IMR-90 (cell line): ENCODE results near the gene NACC2. TPM values are rescaled to one million over a fixed set of nuclear protein-coding genes. Genes with fewer than 3 reads are reported as not detected.

Source experiments
- ATAC-seq: fragments of 200-7000 bp; cut with Tn5 transposase; 2 replicates; pipeline ENCODE4 v1.9.1; 2020; ENCODE audit warnings: low read depth, mild to moderate bottlenecking, moderate library complexity
- BruUV-seq: library from RNA; stranded (reverse); fragments of 400-500 nt; replicated peaks from 2 replicates; lab custom pipeline; 2021; lab: Mats Ljungman, UMichigan
- CTCF ChIA-PET: fragments of 300-600 bp; formaldehyde crosslinking; extraction: SDS; loops from one replicate; lab custom pipeline; 2021; ENCODE audit warnings: antibody characterized with exemption; lab: Yijun Ruan, JAX
- POLR2A ChIA-PET: fragments of 300-600 bp; sonication (Branson Sonifier 250); formaldehyde crosslinking; loops from one replicate; lab custom pipeline; 2022; ENCODE audit warnings: antibody characterized with exemption; ENCODE audit not compliant: unreplicated experiment; lab: Charles Lee
- DNase-seq: peaks from one replicate; pipeline ENCODE4 v3.0.0; 2013
- H2AFZ ChIP-seq: replicated peaks from 2 replicates; pipeline ENCODE3; 2013; ENCODE audit warnings: low read length, mild to moderate bottlenecking; ENCODE audit not compliant: poor library complexity
- H2AK5ac ChIP-seq: 2 replicates; pipeline ENCODE4 v1.6.1; 2013; ENCODE audit warnings: low read depth, low read length, inconsistent platforms
- H2AK9ac ChIP-seq: replicated peaks from 2 replicates; pipeline ENCODE3; 2013; ENCODE audit warnings: mild to moderate bottlenecking, low read depth, low read length, moderate library complexity; ENCODE audit not compliant: poor library complexity
- H2BK120ac ChIP-seq: 2 replicates; pipeline ENCODE4 v1.6.1; 2013; ENCODE audit warnings: low read depth, low read length, inconsistent platforms
- H2BK15ac ChIP-seq: 3 replicates; pipeline ENCODE4 v1.6.1; 2013; ENCODE audit warnings: low read depth, low read length, inconsistent platforms
- H2BK20ac ChIP-seq: 2 replicates; pipeline ENCODE4 v1.6.1; 2013; ENCODE audit warnings: low read depth, mild to moderate bottlenecking, inconsistent platforms, low read length, moderate library complexity
- H2BK5ac ChIP-seq: 2 replicates; pipeline ENCODE4 v1.6.1; 2013; ENCODE audit warnings: mild to moderate bottlenecking, low read depth, low read length, inconsistent platforms; ENCODE audit not compliant: poor library complexity, severe bottlenecking
- H3K14ac ChIP-seq: replicated peaks from 2 replicates; pipeline ENCODE4 v1.6.1; 2013; ENCODE audit warnings: low read depth, low read length, inconsistent platforms
- H3K18ac ChIP-seq: 2 replicates; pipeline ENCODE4 v1.6.1; 2013; ENCODE audit warnings: low read depth, low read length, control low read depth
- H3K23ac ChIP-seq: 2 replicates; pipeline ENCODE4 v1.6.1; 2013; ENCODE audit warnings: low read depth, low read length, inconsistent platforms
- H3K27ac ChIP-seq: 2 replicates; pipeline ENCODE4 v1.5.1; 2013; ENCODE audit warnings: mild to moderate bottlenecking, control low read depth, low read length; ENCODE audit not compliant: insufficient read depth
- H3K27me3 ChIP-seq: 2 replicates; pipeline ENCODE4 v1.6.1; 2013; ENCODE audit warnings: low read length; ENCODE audit not compliant: control insufficient read depth, insufficient read depth
- H3K36me3 ChIP-seq: 2 replicates; pipeline ENCODE4 v1.6.1; 2013; ENCODE audit warnings: low read length, mixed read lengths; ENCODE audit not compliant: control insufficient read depth, insufficient read depth
- H3K4ac ChIP-seq: 2 replicates; pipeline ENCODE4 v1.6.1; 2013; ENCODE audit warnings: low read depth, low read length, inconsistent platforms
- H3K4me1 ChIP-seq: 2 replicates; pipeline ENCODE4 v1.6.1; 2013; ENCODE audit warnings: low read length, mixed read lengths; ENCODE audit not compliant: control insufficient read depth, insufficient read depth
- H3K4me2 ChIP-seq: 2 replicates; pipeline ENCODE4 v1.6.1; 2013; ENCODE audit warnings: low read depth, mild to moderate bottlenecking, control low read depth, low read length, moderate library complexity
- H3K4me3 ChIP-seq: 2 replicates; pipeline ENCODE4 v1.5.1; 2013; ENCODE audit warnings: low read depth, mild to moderate bottlenecking, control low read depth, low read length, moderate library complexity; ENCODE audit not compliant: insufficient read depth
- H3K56ac ChIP-seq: 2 replicates; pipeline ENCODE4 v1.6.1; 2013; ENCODE audit warnings: low read length, inconsistent platforms; ENCODE audit not compliant: insufficient read depth; ENCODE audit errors: extremely low read depth
- H3K79me1 ChIP-seq, 2 experiments: 2 replicates each; pipeline ENCODE4 v1.6.1; 2013; ENCODE audit warnings: low read length in 2 of 2, inconsistent platforms in 1 of 2, low read depth in 1 of 2
- H3K9ac ChIP-seq: 2 replicates; pipeline ENCODE4 v1.6.1; 2013; ENCODE audit warnings: low read depth, low read length, control low read depth
- H3K9me1 ChIP-seq: 2 replicates; pipeline ENCODE4 v1.6.1; 2013; ENCODE audit warnings: low read length, inconsistent platforms; ENCODE audit not compliant: insufficient read depth
- H3K9me3 ChIP-seq: 2 replicates; pipeline ENCODE4 v1.6.1; 2013; ENCODE audit warnings: low read length; ENCODE audit not compliant: control insufficient read depth, insufficient read depth
- H4K20me1 ChIP-seq: 2 replicates; pipeline ENCODE4 v1.6.1; 2013; ENCODE audit warnings: low read length, inconsistent platforms; ENCODE audit not compliant: insufficient read depth
- H4K5ac ChIP-seq: 2 replicates; pipeline ENCODE4 v1.6.1; 2013; ENCODE audit warnings: mild to moderate bottlenecking, low read depth, low read length, control low read depth
- H4K8ac ChIP-seq, 2 experiments: 2 replicates each; pipeline ENCODE4 v1.6.1; 2013; ENCODE audit warnings: low read depth in 2 of 2, low read length in 2 of 2, control low read depth in 1 of 2, inconsistent platforms in 1 of 2
- H4K91ac ChIP-seq: 2 replicates; pipeline ENCODE4 v1.6.1; 2013; ENCODE audit warnings: low read depth, low read length, inconsistent platforms; ENCODE audit not compliant: insufficient read depth
- CHD1 ChIP-seq: IDR thresholded peaks from 2 replicates; pipeline ENCODE4 v1.6.1; 2012; ENCODE audit warnings: low read depth, low read length, improper control_type of control experiment
- CTCF ChIP-seq: conservative IDR thresholded peaks from 2 replicates; pipeline ENCODE4 v1.5.1; 2012; ENCODE audit warnings: mild to moderate bottlenecking, low read depth, low read length, improper control_type of control experiment
- ELK1 ChIP-seq: fragments of 150-350 bp; IDR thresholded peaks from 2 replicates; pipeline ENCODE4 v1.6.1; 2016; ENCODE audit warnings: low read depth, mild to moderate bottlenecking, low read length, moderate library complexity, borderline replicate concordance
- MAFK ChIP-seq: IDR thresholded peaks from 2 replicates; pipeline ENCODE4 v1.6.1; 2012; ENCODE audit warnings: low read depth, low read length, improper control_type of control experiment
- MXI1 ChIP-seq: IDR thresholded peaks from 2 replicates; pipeline ENCODE4 v1.6.1; 2012; ENCODE audit warnings: low read depth, mild to moderate bottlenecking, low read length, moderate library complexity, borderline replicate concordance
- POLR2A ChIP-seq: IDR thresholded peaks from 2 replicates; pipeline ENCODE4 v1.6.1; 2012; ENCODE audit warnings: mild to moderate bottlenecking, low read depth, low read length
- RCOR1 ChIP-seq: IDR thresholded peaks from 2 replicates; pipeline ENCODE4 v1.6.1; 2012; ENCODE audit warnings: mild to moderate bottlenecking, low read length, improper control_type of control experiment; ENCODE audit not compliant: insufficient replicate concordance
- RFX5 ChIP-seq: IDR thresholded peaks from 2 replicates; pipeline ENCODE4 v1.8.0; 2012; ENCODE audit warnings: low read depth, mild to moderate bottlenecking, low read length, moderate library complexity
- WGBS, 2 experiments: methylation state at CpG; one replicate each; pipeline versions ENCODE4 v1.1.5 to v1.1.7; 2013; ENCODE audit warnings: missing lambda C conversion rate in 2 of 2; ENCODE audit not compliant: insufficient read length in 1 of 2; ENCODE audit errors: extremely low coverage in 2 of 2; 5-methylcytosine and 5-hydroxymethylcytosine counted together
- dilution Hi-C: fragments of 300-500 bp; cut with HindIII; formaldehyde crosslinking; loops from one replicate; pipeline ENCODE4 v1.14.3; 2018; ENCODE audit warnings: low sequenced_read_pairs; ENCODE audit not compliant: unreplicated experiment
- in situ Hi-C: fragments of 300-500 bp; cut with MboI; formaldehyde crosslinking; loops from 3 replicates; pipeline ENCODE4 v1.14.3; 2019; ENCODE audit warnings: low sequenced_read_pairs, inconsistent platforms, mixed read lengths
- intact Hi-C: fragments of 100-400 bp; cut with micrococcal nuclease; formaldehyde crosslinking; loops from 2 replicates; pipeline ENCODE4 v1.10.0; 2022
- polyA plus RNA-seq, 3 experiments: library from polyadenylated mRNA; depleted of rRNA; stranded (reverse); fragments of >200 nt; gene quantifications; 2 replicates each; pipeline ENCODE4 v1.2.3, GENCODE V29; 2012; ENCODE audit warnings: low replicate concordance in 1 of 3
- total RNA-seq: library from RNA; depleted of rRNA; stranded (reverse); fragments of >200 nt; gene quantifications from 2 replicates; pipeline ENCODE4 v1.2.3, GENCODE V29; 2012
- TF ChIP-seq, protein P1 (sequence below): fragments of 150-350 bp; IDR thresholded peaks from 2 replicates; pipeline ENCODE4 v1.6.1; 2017; ENCODE audit warnings: mild to moderate bottlenecking, antibody characterized with exemption, low read length, low read depth

Gene NACC2
- total and polyA plus RNA-seq, 2 of the 4 experiments (the other 2 are of a cell fraction) = 7.9 to 19.0 TPM

GRCh38 chr9:136114610-136115009 lies 19.5 kb upstream of the NACC2 start:
- H3K18ac ChIP-seq = no peak overlapping the region
- no peak for TF ChIP-seq CTCF
- TF ChIP-seq MXI1 = no peak
- TF ChIP-seq CHD1 = no peak
- TF ChIP-seq RFX5 = no peak
- TF ChIP-seq, protein P1, sequence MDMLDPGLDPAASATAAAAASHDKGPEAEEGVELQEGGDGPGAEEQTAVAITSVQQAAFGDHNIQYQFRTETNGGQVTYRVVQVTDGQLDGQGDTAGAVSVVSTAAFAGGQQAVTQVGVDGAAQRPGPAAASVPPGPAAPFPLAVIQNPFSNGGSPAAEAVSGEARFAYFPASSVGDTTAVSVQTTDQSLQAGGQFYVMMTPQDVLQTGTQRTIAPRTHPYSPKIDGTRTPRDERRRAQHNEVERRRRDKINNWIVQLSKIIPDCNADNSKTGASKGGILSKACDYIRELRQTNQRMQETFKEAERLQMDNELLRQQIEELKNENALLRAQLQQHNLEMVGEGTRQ = no peak
- TF ChIP-seq POLR2A = no peak
- no peak for TF ChIP-seq ELK1
- TF ChIP-seq MAFK = no peak
- no peak for TF ChIP-seq RCOR1
- H4K5ac ChIP-seq = no peak overlapping the region
- H2BK120ac ChIP-seq = no peak overlapping the region
- H4K8ac ChIP-seq = no peak overlapping the region
- dilution Hi-C loops = no loop called here
- no peak overlapping the region for H2AFZ ChIP-seq
- no peak overlapping the region for H2BK5ac ChIP-seq
- no peak overlapping the region for H3K9ac ChIP-seq
- H3K9me3 ChIP-seq = no peaks in the 10 kb centered on the region
- H3K4me2 ChIP-seq = no peak overlapping the region
- in situ Hi-C loops = no loop called here
- H3K4me3 ChIP-seq = no peak overlapping the region
- H2BK15ac ChIP-seq = no peak overlapping the region
- ChIA-PET CTCF (no interaction called here), POLR2A (no interaction called here)
- DNase-seq (no peak), ATAC-seq (no peak)
- intact Hi-C loops = no loop called here
- peaks cover 15% of the 10 kb centered on the region; the same call in 1 of the 2 replicates for H3K36me3 ChIP-seq
- BruUV-seq = no TSS peak
- no peak overlapping the region for H3K4ac ChIP-seq
- no peak overlapping the region for H3K27ac ChIP-seq
- no peak overlapping the region for H3K23ac ChIP-seq
- no peak overlapping the region for H2BK20ac ChIP-seq
- no peak overlapping the region for H4K91ac ChIP-seq
- H3K79me1 ChIP-seq = peaks cover 5 to 30% of the 10 kb centered on the region in 2 experiments; a peak in 3 of 4 replicates
- WGBS, 2 experiments = 94% methylated on average over 6 of the region's 18 CpGs; no CpG with 5 or more reads in 1 of the 2 experiments
- no peaks in the 10 kb centered on the region for H3K27me3 ChIP-seq
- H3K14ac ChIP-seq = no peak overlapping the region
- H4K20me1 ChIP-seq = no peaks in the 10 kb centered on the region
- H2AK5ac ChIP-seq = no peak overlapping the region
- H3K4me1 ChIP-seq = peaks cover 15% of the 10 kb centered on the region
- H3K56ac ChIP-seq = no peak overlapping the region
- no peak overlapping the region for H2AK9ac ChIP-seq
- peaks cover 5% of the 10 kb centered on the region; the same call in 1 of the 2 replicates for H3K9me1 ChIP-seq
